Epidermal melanocyte (primary cell): ENCODE results near the gene FAM13A.
"Not testable (repeated sequence)": the region's sequence is repeated elsewhere in the genome, so short reads cannot be mapped to it uniquely, and the experiment has no call there.

Experiments
- DNase-seq: peaks from one replicate; pipeline ENCODE4 v3.0.0; 2011; ENCODE audit warnings: low spot score; ENCODE audit not compliant: insufficient read length

The FAM13A gene

DNA sequence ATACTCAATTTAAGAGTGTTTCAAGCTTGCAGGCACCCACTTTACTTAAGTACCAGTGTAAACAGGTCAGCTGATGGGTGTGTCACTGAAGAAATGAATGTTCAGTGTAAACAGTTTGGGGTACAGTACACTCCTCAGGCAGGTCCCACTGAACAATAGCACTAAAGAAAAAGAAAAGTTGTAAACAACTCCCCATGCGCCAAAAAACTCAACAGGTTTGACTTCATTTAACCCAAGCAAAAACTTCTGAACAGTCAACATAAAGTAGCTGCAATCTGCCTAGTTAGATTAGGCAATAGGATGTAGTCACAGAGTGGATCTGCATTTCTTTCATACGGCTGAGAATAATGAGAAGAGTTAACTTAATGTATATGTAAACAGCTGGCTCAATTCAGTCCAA lies 93.2 kb downstream of the FAM13A start:
- DNase-seq = no peak

- no peak for DNase-seq
Measured at GRCh38 chr4:88962396-88962795, 94.6 kb downstream of the FAM13A start.

DNA sequence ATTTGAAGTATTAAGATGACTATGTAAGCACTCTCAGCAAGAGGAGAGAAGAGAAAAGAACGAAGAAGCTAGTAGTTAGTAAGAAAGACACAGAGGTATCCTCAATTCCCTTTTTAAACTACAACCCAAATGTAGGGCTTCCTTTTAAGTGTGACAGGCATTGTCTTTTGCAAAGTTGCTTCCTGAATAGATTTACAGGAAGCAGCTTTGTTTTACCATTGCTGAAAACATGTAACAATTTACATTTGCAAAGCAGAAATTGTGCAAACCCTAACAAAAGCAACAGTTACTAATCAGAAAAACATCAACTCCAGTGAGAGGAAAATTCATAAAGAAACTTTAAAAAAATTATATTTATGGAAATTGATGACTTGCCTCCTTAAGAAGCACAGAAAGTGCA lies 96.4 kb downstream of the FAM13A start:
- DNase-seq = no peak

- no peak for DNase-seq
Measured at GRCh38 chr4:88958080-88958479, 98.9 kb downstream of the FAM13A start.

- no peak for DNase-seq
Measured at GRCh38 chr4:88957570-88957969, 99.4 kb downstream of the FAM13A start.

GRCh38 chr4:88955580-88956380 lies 101.2 kb downstream of the FAM13A start:
- no peak for DNase-seq

DNA sequence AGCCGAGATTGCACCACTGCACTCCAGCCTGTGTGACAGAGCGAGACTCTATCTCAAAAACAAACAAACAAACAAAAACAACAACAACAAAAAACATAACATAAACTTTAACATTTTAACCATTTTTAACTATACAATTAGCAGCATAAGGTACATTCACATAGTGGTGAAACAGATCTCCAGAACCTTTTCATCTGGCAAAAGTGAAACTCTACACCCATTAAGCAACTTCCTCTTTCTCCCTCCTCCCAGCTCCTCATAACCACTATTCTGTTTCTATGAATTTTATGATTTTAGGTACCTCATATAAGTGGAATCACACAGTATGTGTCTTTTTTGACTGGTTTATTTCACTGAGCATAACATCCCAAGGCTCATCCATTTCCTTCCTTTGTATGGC lies 103.6 kb downstream of the FAM13A start:
- DNase-seq = no peak

DNA sequence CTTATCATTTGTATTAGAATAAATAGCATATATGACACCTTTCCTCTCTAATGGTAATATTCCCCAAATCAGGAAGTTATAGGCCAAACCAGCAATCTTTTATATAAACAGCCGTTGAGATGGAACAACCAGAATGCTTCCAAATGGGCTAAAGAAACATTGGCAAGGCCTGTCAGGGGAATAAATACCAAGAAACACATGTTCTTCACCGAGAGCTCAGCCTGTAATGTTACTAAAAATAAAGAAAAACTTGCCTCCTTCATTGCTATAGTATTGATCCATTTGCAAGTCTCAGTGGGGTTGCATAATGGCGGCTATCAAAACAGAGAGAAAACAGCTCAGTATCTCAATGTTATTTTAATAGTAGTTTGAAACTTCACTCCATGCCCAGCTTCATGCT lies 104.9 kb downstream of the FAM13A start:
- DNase-seq = no peak

GRCh38 chr4:88949605-88950004 lies 107.4 kb downstream of the FAM13A start:
- DNase-seq = no peak

- DNase-seq = no peak
Measured at GRCh38 chr4:88940506-88940905, 116.5 kb downstream of the FAM13A start.

DNA sequence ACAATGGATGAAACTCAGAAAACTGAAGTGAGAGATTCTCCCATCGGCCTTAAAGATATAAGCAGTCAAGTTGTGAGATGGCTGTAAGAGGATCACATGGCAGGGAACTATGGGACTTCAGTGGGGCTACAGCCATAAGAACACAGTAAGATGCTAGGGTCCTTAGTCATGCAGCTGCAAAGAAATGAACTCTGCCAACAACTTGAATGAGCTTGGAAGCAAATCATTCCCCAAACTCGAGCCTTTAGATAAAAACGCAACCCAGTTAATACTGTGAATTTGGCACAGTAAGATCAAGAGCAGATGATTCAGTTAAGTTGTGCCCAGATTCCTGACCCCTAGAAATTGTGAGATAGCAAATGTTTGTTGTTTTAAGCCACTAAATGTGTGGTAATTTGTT lies 117.3 kb downstream of the FAM13A start:
- no peak for DNase-seq

- peak; percentile 41 for DNase-seq
Measured at GRCh38 chr4:88938138-88938537, 118.8 kb downstream of the FAM13A start.

- DNase-seq = no peak
Measured at GRCh38 chr4:88937081-88937480, 119.9 kb downstream of the FAM13A start.

GRCh38 chr4:88933414-88934160 lies 123.4 kb downstream of the FAM13A start:
- DNase-seq = no peak

- no peak for DNase-seq
Measured at GRCh38 chr4:88928852-88929251, 128.1 kb downstream of the FAM13A start.

DNA sequence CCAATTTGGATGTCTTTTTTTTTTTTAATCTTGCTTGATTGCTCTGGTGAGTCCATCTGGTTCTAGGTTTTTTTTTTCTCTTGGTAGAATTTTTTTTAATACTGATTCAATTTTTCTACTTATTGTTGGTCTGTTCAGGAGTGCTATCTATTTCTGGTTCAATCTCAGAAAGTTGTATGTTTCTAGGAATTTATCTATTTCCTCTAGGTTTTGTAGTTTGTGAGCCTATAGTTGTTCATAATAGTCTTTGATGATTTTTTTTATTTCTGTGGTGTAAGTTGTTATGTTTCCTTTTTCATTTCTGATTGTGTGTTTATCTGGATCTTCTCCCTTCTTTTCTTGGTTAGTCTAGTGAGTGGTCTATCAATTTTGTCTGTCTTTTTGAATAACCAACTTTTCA lies 129.6 kb downstream of the FAM13A start:
- no peak for DNase-seq

GRCh38 chr4:88919056-88919455 lies 137.9 kb downstream of the FAM13A start:
- no peak for DNase-seq

GRCh38 chr4:88913181-88913580 lies 143.8 kb downstream of the FAM13A start:
- not testable (repeated sequence) for DNase-seq

DNA sequence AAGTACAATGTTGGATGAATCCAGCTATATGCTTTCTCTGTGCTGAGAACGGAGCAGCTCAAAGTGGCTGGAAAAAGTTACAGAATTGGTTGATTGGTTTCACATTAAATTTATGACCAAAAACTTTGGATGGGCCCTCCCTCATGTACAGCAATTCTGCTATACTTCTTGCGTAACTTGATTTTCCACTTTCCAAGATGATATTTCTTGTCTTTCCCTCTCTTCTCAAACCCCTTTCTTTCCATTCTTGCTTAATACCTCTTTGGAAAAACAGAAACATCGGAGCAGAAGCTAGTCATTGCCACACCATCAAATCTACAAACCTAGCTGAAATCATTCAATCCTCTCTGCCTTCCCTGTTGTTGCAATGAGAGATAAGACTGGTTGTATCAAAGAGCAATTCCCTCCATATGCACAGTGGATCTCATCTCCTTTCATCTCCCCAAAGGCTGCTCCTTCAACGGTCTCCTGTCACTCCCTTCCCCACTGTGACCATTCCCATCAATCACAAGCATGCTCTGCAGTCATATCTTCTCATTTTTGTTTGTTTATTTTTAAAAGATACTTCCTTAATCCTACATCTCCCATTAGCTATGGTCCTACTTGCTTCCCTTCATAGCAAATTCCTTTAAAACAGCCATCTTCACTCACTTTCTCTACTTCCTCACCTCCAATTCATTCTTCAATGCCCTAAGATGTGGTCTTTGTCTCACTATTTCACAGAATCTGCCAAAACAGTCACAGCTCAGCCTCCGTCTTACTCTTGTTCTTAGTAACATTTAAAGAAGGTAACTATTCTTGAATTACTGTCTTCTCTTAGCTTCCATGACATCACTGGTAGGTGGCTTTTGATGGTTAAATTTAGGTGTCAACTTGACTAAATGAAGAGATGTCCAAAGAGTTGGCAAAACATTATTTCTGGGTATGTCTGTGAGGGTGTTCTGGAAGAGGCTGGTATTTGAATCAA lies 145.5 kb downstream of the FAM13A start:
- DNase-seq = no peak

GRCh38 chr4:88910101-88910500 lies 146.9 kb downstream of the FAM13A start:
- DNase-seq = no peak

- no peak for DNase-seq
Measured at GRCh38 chr4:88908521-88908920, 148.5 kb downstream of the FAM13A start.

- no peak for DNase-seq
Measured at GRCh38 chr4:88908003-88908402, 149.0 kb downstream of the FAM13A start.
